ENCODE results near the gene RNF166. TPM values are rescaled to one million over a fixed set of nuclear protein-coding genes. Genes with fewer than 3 reads are reported as not detected.

Gene RNF166
- total RNA-seq, 1 experiment from 2014 or later: 46.2 TPM

GRCh38 chr16:88698646-88699045 lies 7.6 kb downstream of the RNF166 start:
- DNase-seq (ENCODE audit: low spot score): no peak
- Mint-ChIP-seq H3K27me3 (ENCODE audit: low read depth) (no peaks in the 10 kb centered on the region), H3K36me3 (peaks cover 3% of the 10 kb centered on the region; the same call in 1 of the 2 replicates), H3K9me3 (no peaks in the 10 kb centered on the region), H3K4me1 (no peaks in the 10 kb centered on the region), H3K27ac (no peak overlapping the region), H3K4me3 (no peak overlapping the region)
- ChIA-PET CTCF (interaction anchor here (1.0 to 2.2 kb wide), 10 partner anchors 11 to 138 kb away, joined by 3 to 21 read pairs (median 4); partner anchors contain the start of gene IL17C), POLR2A (no interaction called here)
- ATAC-seq: no peak
- TF ChIP-seq GRHL2 (CRISPR knock-in tag; IDR thresholded peaks at IDR 0.05; ENCODE audit: insufficient replicate concordance, severe bottlenecking) (no peak), MXD4 (CRISPR knock-in tag; IDR thresholded peaks at IDR 0.05; ENCODE audit: borderline replicate concordance) (no peak), CTCF (IDR thresholded peaks at IDR 0.05) (no peak), GTF2I (CRISPR knock-in tag; conservative IDR thresholded peaks at IDR 0.05) (no peak), ELF4 (CRISPR knock-in tag; IDR thresholded peaks at IDR 0.05; ENCODE audit: low read depth) (no peak), CDX4 (CRISPR knock-in tag; IDR thresholded peaks at IDR 0.05; ENCODE audit: borderline replicate concordance) (no peak), FOXP4 (CRISPR knock-in tag; IDR thresholded peaks at IDR 0.05) (no peak), RELA (CRISPR knock-in tag; IDR thresholded peaks at IDR 0.05; ENCODE audit: borderline replicate concordance) (no peak), SMAD4 (CRISPR knock-in tag; IDR thresholded peaks at IDR 0.05) (no peak), ZNF423 (CRISPR knock-in tag; IDR thresholded peaks at IDR 0.05) (no peak), HMGXB4 (CRISPR knock-in tag; IDR thresholded peaks at IDR 0.05) (no peak), CREM (CRISPR knock-in tag; IDR thresholded peaks at IDR 0.05) (no peak), ATF1 (CRISPR knock-in tag; IDR thresholded peaks at IDR 0.05) (no peak), ZSCAN18 (CRISPR knock-in tag; IDR thresholded peaks at IDR 0.05) (no peak), TCF7 (CRISPR knock-in tag; IDR thresholded peaks at IDR 0.05; ENCODE audit: low read depth) (no peak), NFATC4 (CRISPR knock-in tag; IDR thresholded peaks at IDR 0.05) (no peak), NR2C2 (CRISPR knock-in tag; IDR thresholded peaks at IDR 0.05) (no peak)

GRCh38 chr16:88697831-88698615 lies 8.2 kb downstream of the RNF166 start:
- H3K36me3 Mint-ChIP-seq: peaks cover 3% of the 10 kb centered on the region; the same call in 1 of the 2 replicates
- ChIA-PET CTCF (interaction anchor here (0.7 to 2.2 kb wide), 11 partner anchors 11 to 137 kb away, joined by 3 to 21 read pairs (median 4); partner anchors contain the start of gene IL17C), POLR2A (no interaction called here)
- H3K9me3 Mint-ChIP-seq: no peaks in the 10 kb centered on the region
- peak overlapping the region; percentile 36; the same call in 1 of the 2 replicates for H3K27ac Mint-ChIP-seq
- DNase-seq (ENCODE audit: low spot score) (peak; percentile 58), ATAC-seq (peak; percentile 61)
- H3K4me1 Mint-ChIP-seq: no peaks in the 10 kb centered on the region
- no peak overlapping the region for H3K4me3 Mint-ChIP-seq
- TF ChIP-seq CTCF (IDR thresholded peaks at IDR 0.05) (0 out of 2 replicates have a peak, but pooled peaks have one; percentile 14), FOXK1 (CRISPR knock-in tag; IDR thresholded peaks at IDR 0.05) (0 out of 2 replicates have a peak, but pooled peaks have one; percentile 17), USF1 (CRISPR knock-in tag; IDR thresholded peaks at IDR 0.05) (no peak)
- no peaks in the 10 kb centered on the region for H3K27me3 Mint-ChIP-seq (ENCODE audit: low read depth)

All from WTC11 (cell line).